ENCODE data around the gene ILF2. TPM values are rescaled to one million over a fixed set of nuclear protein-coding genes. Genes with fewer than 3 reads are reported as not detected.
"Not testable (repeated sequence)": the region's sequence is repeated elsewhere in the genome, so short reads cannot be mapped to it uniquely, and the experiment has no call there.

ILF2 gene
- total RNA-seq (2014; rRNA removed; shearing (Covaris generic)) = 287 and 300 TPM in 2 replicates
- total RNA-seq (2022) = 319 and 334 TPM in 2 replicates
- percentile 98 among the genes with signal in this experiment for Bru-seq, nascent RNA
- BruChase-seq, experiment 1, labeled RNA remaining after a 6-hour chase = percentile 99 among the genes with signal in this experiment
- BruChase-seq, experiment 2, labeled RNA remaining after a 2-hour chase = percentile 99 among the genes with signal in this experiment
- long read RNA-seq, transcript ILF2-201 (14 exons, 1,659 nt) = major isoform, 857 of 926 reads
- long read RNA-seq, partial matches to known transcripts = 28 of 926 reads
- long read RNA-seq, other reads (novel, unspliced or antisense) = 41 of 926 reads

DNA sequence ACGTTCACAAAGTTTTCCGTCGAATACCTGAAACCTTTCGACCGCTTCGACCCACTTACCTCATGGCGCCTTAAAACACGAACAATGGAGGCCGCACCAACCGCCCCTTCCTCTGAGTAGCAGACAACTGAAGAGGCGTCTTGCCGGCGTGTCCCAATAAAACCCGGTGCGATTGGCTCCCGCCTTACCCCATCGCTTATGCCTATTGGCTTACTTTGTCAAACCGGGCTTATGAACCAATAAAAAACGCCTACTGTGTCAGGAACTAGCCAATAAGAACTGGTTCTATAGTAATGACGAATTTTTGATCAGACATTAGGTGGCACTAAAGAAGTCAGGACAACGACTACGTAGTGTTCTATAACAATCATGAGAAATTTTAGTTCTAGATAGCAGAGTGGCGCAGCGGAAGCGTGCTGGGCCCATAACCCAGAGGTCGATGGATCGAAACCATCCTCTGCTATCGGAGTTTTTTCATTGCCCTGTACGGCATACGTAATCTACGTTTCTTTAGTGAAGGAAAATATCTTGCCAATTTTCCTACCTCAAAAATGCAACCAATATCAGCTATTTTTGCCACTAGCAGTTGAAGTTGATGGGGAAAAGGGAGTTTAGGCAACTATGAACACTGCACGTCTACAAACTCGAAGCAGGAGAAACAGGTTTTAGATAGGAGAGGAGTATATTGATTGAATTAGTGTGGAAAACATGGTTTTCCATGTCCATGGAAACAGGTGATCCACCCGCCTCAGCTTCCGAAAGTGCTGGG, at the start of gene ILF2:
ILF2 (minus strand) TSS at position 135 of the 769 bp plus-strand sequence; CDS start at position 64, 71 bp downstream.
- intact Hi-C loops (cut with micrococcal nuclease; ENCODE audit: unreplicated experiment) = loop anchor here (1.0 to 10.0 kb wide), 4 partner anchors 36 to 156 kb away; partner anchors contain the start of genes CHTOP and INTS3
- Histone ChIP-seq H3K4me1 (ENCODE audit: insufficient read depth, low read length, poor library complexity, severe bottlenecking) (peaks cover 28% of the 10 kb centered on the region), H3K27ac (ENCODE audit: low read depth, low read length, poor library complexity, severe bottlenecking) (peak within 1 kb of the TSS; percentile 78), H3K36me3 (ENCODE audit: insufficient read depth, low read length) (peaks cover 47% of the 10 kb centered on the region), H3K4me2 (ENCODE audit: low read length) (peak within 1 kb of the TSS; percentile 91), H3K4me3 (ENCODE audit: low read depth, low read length, poor library complexity, severe bottlenecking) (peak within 1 kb of the TSS; percentile 97), H2AFZ (ENCODE audit: low read length) (peak within 1 kb of the TSS; percentile 94), H4K20me1 (ENCODE audit: insufficient read depth, low read length) (peaks cover 4% of the 10 kb centered on the region; the same call in 1 of the 2 replicates), H3K79me2 (ENCODE audit: insufficient read depth, low read depth, low read length) (peaks cover 38% of the 10 kb centered on the region), H3K9me2 (ENCODE audit: insufficient read depth, low read length) (no peaks in the 10 kb centered on the region), H3K9me3 (ENCODE audit: low read length) (no peaks in the 10 kb centered on the region)
- ChIA-PET CTCF (ENCODE audit: unreplicated experiment) (no interaction called here), POLR2A (interaction anchor here (1.6 to 1.8 kb wide), 2 partner anchors 12 to 37 kb away, joined by 5 to 8 read pairs; partner anchors contain the start of genes CHTOP and SNAPIN)
- no peak for TF ChIP-seq EZH2phosphoT487 (IDR thresholded peaks at IDR 0.05; ENCODE audit: borderline replicate concordance, low read depth, low read length)
- TF ChIP-seq, protein P1, sequence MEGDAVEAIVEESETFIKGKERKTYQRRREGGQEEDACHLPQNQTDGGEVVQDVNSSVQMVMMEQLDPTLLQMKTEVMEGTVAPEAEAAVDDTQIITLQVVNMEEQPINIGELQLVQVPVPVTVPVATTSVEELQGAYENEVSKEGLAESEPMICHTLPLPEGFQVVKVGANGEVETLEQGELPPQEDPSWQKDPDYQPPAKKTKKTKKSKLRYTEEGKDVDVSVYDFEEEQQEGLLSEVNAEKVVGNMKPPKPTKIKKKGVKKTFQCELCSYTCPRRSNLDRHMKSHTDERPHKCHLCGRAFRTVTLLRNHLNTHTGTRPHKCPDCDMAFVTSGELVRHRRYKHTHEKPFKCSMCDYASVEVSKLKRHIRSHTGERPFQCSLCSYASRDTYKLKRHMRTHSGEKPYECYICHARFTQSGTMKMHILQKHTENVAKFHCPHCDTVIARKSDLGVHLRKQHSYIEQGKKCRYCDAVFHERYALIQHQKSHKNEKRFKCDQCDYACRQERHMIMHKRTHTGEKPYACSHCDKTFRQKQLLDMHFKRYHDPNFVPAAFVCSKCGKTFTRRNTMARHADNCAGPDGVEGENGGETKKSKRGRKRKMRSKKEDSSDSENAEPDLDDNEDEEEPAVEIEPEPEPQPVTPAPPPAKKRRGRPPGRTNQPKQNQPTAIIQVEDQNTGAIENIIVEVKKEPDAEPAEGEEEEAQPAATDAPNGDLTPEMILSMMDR (conservative IDR thresholded peaks at IDR 0.05; ENCODE audit: low read length) = peak; percentile 69
- peak; percentile 100 for DNase-seq (ENCODE audit: low spot score)
- no TSS peak for BruUV-seq (replicated peaks)

DNA sequence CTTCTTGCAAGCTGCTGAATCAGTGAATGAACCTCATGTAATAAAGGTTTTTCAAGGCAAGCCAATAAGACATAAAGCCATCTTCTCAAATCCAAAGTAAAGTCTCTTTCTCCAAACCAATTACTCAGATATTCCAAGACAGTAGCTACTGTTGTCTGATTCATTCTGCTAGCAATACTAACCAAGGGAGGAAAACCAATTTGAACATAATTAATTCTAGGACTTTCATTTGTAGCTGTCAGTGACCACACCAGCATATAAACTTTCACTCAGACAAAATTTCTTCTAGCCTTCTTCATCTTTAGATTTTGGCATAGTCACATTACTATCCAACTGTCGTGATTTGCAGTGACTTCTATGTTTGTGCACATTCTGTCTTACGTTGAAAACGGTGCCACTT, 46.5 kb upstream of the ILF2 start:
- CTCF ChIA-PET (ENCODE audit: unreplicated experiment) = no interaction called here
- no peak for DNase-seq (ENCODE audit: low spot score)
- H3K4me1 ChIP-seq (ENCODE audit: insufficient read depth, low read length, poor library complexity, severe bottlenecking) = no peaks in the 10 kb centered on the region
- H3K27ac ChIP-seq (ENCODE audit: low read depth, low read length, poor library complexity, severe bottlenecking) = no peak overlapping the region
- BruUV-seq (replicated peaks) = no TSS peak
- H3K36me3 ChIP-seq (ENCODE audit: insufficient read depth, low read length) = no peaks in the 10 kb centered on the region
- no peaks in the 10 kb centered on the region for H3K79me2 ChIP-seq (ENCODE audit: insufficient read depth, low read depth, low read length)
- H3K9me2 ChIP-seq (ENCODE audit: insufficient read depth, low read length) = no peaks in the 10 kb centered on the region
- H3K4me3 ChIP-seq (ENCODE audit: low read depth, low read length, poor library complexity, severe bottlenecking) = no peak overlapping the region
- intact Hi-C loops (cut with micrococcal nuclease; ENCODE audit: unreplicated experiment) = no loop called here
- no peak overlapping the region for H3K4me2 ChIP-seq (ENCODE audit: low read length)
- no peak for TF ChIP-seq EZH2phosphoT487 (IDR thresholded peaks at IDR 0.05; ENCODE audit: borderline replicate concordance, low read depth, low read length)
- TF ChIP-seq, protein P1 (conservative IDR thresholded peaks at IDR 0.05; ENCODE audit: low read length) = no peak
- no peaks in the 10 kb centered on the region for H4K20me1 ChIP-seq (ENCODE audit: insufficient read depth, low read length)
- POLR2A ChIA-PET = no interaction called here
- H3K9me3 ChIP-seq (ENCODE audit: low read length) = no peaks in the 10 kb centered on the region
- H2AFZ ChIP-seq (ENCODE audit: low read length) = no peak overlapping the region

DNA sequence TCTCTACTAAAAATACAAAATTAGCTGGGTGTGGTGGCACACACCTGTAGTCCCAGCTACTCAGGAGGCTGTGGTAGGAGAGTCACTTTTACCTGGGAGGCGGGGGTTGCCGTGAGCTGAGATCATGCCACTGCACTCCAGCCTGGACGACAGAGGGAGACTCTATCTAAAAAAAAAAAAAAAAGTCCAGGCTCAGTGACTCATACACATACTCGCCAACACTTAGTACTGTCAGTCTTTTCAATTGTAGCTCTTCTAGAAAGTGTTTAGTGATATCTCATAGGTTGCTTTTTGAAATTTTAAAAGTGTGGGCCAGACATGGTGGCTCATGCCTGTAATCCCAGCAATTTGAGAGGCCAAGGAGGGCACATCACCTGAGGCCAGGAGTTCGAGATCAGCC, 45.4 kb upstream of the ILF2 start:
- H3K4me1 ChIP-seq (ENCODE audit: insufficient read depth, low read length, poor library complexity, severe bottlenecking); H3K79me2 ChIP-seq (ENCODE audit: insufficient read depth, low read depth, low read length); intact Hi-C loops (cut with micrococcal nuclease; ENCODE audit: unreplicated experiment); H3K4me3 ChIP-seq (ENCODE audit: low read depth, low read length, poor library complexity, severe bottlenecking); CTCF ChIA-PET (ENCODE audit: unreplicated experiment); DNase-seq (ENCODE audit: low spot score); H3K9me2 ChIP-seq (ENCODE audit: insufficient read depth, low read length); H4K20me1 ChIP-seq (ENCODE audit: insufficient read depth, low read length); BruUV-seq (replicated peaks); H2AFZ ChIP-seq (ENCODE audit: low read length); H3K27ac ChIP-seq (ENCODE audit: low read depth, low read length, poor library complexity, severe bottlenecking); H3K36me3 ChIP-seq (ENCODE audit: insufficient read depth, low read length); H3K4me2 ChIP-seq (ENCODE audit: low read length); H3K9me3 ChIP-seq (ENCODE audit: low read length): not testable (repeated sequence)
- POLR2A ChIA-PET = interaction anchor here (0.7 kb wide), 2 partner anchors 176 to 328 kb away, joined by 3 to 4 read pairs; no protein-coding TSS in a partner anchor

Measured in OCI-LY7 (cell line).